Amniotic stem cell (primary cell): ENCODE measurements around the gene ETHE1.

Experiments used
- DNase-seq: peaks from one replicate; lab custom pipeline; 2025; lab: John Stamatoyannopoulos, UW

Gene ETHE1

DNA sequence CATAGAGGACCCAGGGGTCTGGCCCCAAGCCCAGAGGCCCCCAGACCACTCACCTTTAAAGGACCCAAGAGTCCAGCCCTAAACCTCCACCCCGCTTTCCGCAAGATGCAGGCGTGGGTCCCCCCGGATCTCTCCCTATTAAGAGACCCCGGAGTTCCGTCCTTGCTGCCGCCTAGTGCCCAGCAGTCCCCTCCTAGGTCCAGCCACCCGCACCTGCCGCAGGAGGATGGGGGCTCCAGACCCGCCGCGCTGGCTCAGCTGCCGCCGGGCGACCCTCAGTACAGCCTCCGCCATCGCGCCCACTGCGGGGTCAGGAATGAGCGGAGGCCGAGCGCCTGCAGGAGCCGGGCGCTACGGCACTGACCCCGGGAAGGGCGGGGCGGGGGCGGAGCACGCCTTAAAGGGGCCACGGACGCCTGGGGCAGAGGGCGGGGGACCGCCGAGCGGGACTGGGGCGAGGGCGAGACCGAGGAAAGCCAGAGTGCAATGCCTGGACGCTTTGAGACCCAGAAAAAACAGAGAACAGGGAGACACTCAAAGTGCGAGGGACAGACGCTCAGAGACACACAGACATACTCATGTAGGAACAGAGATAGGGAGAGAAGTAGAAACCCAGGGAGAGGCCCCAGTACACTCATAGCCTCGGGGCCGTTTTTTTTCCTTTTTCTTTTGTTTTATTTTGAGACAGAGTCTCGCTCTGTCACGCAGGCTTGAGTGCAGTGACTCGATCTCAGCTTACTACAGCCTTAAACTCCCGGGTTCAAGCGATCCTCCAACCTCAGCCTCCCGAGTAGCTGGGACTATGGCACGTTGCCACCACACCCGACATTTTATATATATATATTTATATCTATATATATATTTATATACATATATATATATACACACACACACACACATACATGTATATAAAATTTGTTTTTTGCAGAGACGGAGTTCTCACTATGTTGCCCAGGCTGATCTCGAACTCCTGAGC, at the start of gene ETHE1:
ETHE1 (minus strand) TSS at position 318 of the 976 bp plus-strand sequence; CDS start at position 294, 24 bp downstream.
- DNase-seq, result no peak

DNA sequence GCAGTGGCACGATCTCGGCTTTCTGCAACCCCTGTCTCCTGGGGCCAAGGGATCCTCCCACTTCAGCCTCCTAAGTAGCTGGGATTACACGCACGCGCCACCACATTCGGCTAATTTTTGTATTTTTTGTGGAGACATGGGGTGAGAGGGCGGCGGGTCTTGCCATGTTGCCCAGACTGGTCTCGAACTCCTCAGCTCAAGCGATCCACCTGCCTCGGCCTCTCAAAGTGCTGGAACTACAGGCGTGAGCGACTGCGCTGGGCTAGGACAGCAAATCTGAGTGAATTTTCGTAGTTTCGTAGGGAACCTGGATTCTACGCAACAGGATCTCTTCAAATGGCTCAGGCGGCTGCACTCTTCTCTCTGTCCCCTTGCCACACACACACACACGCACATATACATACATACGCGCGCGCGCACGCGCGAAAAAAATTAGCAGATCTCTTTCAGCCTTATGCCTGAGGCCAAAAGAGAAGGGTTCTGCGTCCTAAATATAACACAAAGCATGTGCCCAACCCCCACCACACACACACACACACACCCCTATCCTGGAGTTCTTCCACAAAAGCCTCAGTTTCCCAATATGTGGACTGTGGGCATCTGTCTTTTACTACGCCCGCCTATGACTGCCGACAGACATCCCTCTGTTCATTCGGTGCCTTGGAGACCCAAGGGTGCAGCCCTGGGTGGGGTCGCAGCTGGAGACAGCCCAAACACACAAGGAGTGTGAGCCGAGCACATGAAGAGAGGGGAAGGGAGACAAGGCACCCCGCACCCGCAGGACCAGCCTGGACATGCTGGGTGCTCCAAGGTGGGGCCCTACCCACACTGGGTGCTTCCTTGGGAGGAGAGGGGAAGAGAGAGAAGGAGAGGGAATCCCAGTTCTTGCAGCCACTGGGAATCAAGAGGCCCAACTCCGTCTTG, 49.2 kb upstream of the ETHE1 start:
- no peak for DNase-seq

DNA sequence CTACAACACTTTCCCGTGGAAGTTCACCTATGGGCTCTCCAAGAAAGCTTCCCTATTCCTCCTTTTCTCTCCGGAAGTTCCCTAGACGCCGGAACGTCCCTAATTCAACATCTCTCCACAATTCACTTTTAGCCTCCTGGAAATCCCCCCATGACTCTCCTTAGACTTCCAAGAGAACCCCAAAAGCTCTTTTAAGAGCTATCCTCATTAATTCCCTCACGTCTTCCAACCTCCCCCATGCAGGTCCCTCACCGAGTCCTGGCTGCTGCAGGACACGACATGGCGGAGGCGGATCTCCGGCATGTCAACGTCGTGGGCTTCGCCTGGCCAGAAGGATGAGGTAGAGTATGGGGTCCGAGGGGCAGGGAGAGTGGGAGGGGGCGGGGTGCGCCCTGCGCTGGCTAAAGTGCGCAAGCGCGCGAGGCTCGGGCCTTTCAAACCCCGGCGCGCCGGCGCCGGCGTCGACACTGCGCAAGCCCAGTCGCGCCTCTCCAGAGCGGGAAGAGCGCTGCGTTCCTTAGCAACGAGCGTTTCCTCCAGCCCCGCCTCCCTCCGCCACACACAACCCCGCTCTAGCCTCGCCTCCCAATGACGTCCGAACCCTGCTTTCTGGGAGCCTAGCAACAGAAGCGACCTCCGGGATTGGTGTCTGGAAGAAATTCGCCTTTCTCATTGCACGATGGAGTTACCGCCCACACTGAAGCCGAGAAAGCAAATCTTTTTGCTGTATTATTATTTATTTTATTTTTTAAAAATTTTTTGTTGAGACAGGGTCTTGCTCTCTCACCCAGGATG, 48.4 kb upstream of the ETHE1 start, which contains the start of the genes PINLYP and XRCC1:
PINLYP (plus strand) TSS at position 646 of the 795 bp plus-strand sequence. CDS start 1,391 bp downstream, outside the sequence.
XRCC1 (minus strand) TSS at position 372 of the 795 bp plus-strand sequence; CDS start at position 303, 69 bp downstream.
- DNase-seq, result peak; percentile 98

DNA sequence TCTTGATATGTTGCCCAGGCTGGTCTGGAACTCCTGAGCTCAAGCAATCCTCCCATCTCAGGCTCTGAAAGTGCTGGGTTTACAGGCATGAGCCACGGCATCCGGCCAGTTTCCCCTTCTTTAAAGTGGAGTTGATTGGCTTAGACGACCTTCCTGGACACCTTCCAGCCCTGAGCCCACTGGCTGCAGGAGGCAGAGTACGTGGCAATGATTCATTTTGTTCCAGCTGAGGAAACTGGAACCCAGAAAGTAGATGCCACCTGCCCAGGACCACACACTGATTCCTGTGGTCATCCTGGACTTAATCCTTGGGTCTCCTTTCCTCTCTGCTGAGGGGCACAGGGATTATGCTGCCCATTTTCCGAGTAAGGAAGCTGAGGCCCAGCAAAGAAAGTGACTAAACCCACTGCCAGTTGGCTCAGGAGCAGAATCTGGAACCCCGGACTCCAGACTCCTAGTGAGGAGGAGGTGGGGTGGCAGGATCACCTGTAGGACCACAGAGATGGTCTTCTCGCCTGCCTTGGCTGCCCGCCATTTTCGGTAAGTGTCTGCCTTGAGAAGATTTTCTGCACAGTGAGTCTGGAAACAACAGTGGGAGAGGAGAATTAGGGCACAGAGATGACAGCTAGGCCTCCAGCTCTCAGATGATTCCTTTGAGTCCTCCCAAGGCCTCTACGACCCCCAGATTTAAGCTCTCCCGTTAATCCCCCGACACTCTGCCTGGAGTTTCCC, 47.6 kb upstream of the ETHE1 start:
- no peak for DNase-seq

DNA sequence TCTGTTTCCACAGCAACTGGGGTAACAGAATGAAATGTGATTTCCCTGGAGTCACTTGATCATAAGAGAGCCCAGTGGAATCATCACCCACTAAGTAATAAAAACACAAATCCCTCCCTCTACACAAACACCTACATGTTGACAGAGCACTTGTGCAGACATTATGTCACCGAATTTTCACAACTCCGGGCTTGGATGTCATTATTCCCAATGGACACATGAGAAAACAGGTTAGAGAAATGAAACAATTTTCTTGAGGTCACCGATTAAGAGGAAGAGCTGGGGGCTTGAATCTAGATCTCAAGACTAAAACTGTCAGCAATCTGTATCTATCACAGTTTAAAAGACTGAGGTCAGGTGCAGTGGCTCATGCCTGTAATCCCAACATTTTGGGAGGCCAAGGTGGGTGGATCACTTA, 45.2 kb upstream of the ETHE1 start:
- DNase-seq, result no peak

GRCh38 chr19:43570174-43570791, 43.3 kb upstream of the ETHE1 start:
- DNase-seq, result no peak

GRCh38 chr19:43569657-43570056, 42.7 kb upstream of the ETHE1 start:
- no peak for DNase-seq

GRCh38 chr19:43564800-43565199, 37.8 kb upstream of the ETHE1 start:
- DNase-seq, result no peak

DNA sequence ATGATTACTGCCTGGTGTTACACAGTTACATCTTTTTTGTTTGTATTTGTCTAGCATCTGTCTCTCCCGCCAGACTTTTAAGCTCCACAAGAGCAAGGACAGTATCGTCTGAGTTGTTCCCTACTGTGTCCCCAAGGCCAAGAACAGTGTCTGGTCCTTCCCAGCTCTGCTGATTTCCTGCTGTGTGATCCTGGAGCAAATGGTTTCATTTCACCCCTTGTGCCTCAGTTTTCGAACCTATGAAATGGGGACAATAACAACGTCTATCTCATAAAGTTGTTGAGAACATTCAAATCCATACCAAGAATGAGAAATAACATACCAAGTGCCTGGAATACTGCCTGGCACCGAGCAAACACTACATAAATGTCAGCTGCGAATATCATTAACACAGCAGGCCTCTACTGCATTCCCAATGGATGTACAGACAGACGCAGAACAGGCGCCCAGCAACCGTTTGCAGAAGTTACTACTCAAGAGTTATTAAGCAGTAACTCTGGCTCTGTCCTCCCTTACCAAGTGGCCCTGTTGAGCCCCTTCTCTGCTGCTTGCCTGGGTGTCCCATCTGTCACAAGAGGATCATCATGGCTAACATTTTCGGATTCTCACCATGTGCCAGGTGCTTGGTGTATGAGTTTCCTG, 36.9 kb upstream of the ETHE1 start:
- no peak for DNase-seq

- no peak for DNase-seq
Observed at GRCh38 chr19:43562698-43563241, 35.8 kb upstream of the ETHE1 start.

- no peak for DNase-seq
Observed at GRCh38 chr19:43562226-43562697, 35.3 kb upstream of the ETHE1 start.

- no peak for DNase-seq
Observed at GRCh38 chr19:43561139-43561970, 34.4 kb upstream of the ETHE1 start.

DNA sequence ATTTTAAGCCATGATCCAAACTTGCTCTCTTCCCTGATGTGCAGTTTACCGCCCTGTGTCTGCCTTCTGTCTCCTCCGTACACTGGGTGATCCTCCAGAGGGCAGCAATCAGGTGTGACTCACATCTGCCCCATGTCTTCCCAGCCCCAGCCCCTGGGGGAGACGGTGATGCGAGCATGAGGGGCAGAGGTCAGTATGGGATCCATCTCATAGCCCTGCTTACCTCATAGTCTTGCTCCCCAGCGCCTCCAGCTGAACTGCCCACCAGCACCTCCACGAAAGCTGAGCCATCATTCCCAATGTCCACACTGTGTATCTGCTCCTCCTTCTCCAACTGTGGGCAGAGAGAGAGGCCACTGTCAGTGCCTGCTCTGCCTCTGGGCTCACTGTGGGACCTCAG, 33.7 kb upstream of the ETHE1 start:
- no peak for DNase-seq

GRCh38 chr19:43555185-43555770, 28.3 kb upstream of the ETHE1 start:
- no peak for DNase-seq

DNA sequence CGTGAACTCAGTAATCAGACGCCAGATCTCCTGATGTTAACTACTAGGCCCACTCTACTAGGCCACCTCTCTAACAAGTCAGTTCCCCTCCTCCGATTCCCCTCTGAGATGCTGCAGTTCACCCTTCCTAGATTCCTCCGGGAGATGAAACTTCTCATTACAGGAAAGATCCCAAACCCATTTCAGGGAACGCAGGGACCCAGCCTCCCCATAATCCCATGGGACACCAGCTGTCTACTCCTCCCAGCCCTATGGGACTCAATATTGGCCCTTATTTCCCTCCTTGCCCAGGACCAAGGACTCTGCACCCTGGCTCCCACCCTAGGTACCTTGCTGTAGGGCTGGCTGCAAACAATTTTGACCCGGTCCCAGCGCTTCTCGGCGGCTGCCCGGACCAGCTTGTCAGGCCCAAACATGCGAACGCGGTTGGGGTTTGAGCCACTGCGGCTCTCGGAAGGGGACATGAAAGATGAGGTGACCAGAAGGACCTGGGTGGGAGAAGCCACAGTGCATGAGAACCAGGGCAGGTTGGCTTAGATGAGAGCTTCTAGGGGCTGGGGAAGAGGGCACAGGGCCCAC, 27.4 kb upstream of the ETHE1 start:
- no peak for DNase-seq

GRCh38 chr19:43553656-43554055, 26.7 kb upstream of the ETHE1 start:
- no peak for DNase-seq

DNA sequence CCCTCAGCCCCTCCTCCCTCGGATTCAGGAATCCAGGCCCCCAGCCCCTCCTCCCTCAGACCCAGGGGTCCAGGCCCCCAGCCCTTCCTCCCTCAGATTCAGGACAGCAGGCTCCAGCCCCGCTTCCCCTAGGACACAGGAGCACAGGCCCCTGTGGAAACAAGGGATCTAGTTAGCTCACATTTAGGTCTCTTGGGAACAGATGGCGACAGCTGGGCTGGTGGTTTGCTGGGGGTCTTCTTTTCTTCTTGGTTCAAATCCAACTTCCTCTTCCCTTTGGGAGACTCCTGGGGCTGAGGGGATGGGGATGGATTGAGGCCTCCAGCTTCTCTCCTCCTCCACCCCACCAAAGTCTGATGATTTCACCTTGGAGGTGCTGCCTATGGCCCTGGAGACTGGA, 25.6 kb upstream of the ETHE1 start:
- DNase-seq, result no peak

DNA sequence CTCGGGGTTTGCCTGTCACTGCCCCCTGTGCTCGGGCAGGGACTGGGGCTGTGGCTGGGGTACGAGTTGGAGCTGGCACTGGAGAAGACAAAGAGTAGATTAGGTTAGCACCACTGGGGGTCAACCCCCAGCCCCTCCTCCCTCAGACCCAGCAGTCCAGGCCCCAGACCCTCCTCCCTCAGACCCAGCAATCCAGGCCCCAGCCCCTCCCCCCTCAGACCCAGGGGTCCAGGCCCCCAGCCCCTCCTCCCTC, 25.1 kb upstream of the ETHE1 start:
- no peak for DNase-seq
